NCI-H524 treated with DMSO at 0.1 percent for 48 hours (cell line): ENCODE data around the gene TOR1B.

Experiments used
- DNase-seq: peaks from one replicate; lab custom pipeline; 2025; lab: John Stamatoyannopoulos, UW

The TOR1B gene

GRCh38 chr9:129814432-129815223 is 11.6 kb downstream of the TOR1B start:
- no peak for DNase-seq

- DNase-seq, result no peak
Observed at GRCh38 chr9:129815278-129815677, 12.3 kb downstream of the TOR1B start.

GRCh38 chr9:129816501-129817435 is 13.8 kb downstream of the TOR1B start:
- no peak for DNase-seq

GRCh38 chr9:129822898-129823541 is 20.0 kb downstream of the TOR1B start:
- DNase-seq, result no peak

- DNase-seq, result no peak
Observed at GRCh38 chr9:129823542-129823934, 20.6 kb downstream of the TOR1B start.

- peak; percentile 91 for DNase-seq
Observed at GRCh38 chr9:129823935-129824601, 21.1 kb downstream of the TOR1B start, which contains the start of gene TOR1A. Gene TOR1A (minus strand): TSS chr9:129824136. CDS start chr9:129824085, 51 bp downstream.

- peak; percentile 43 for DNase-seq
Observed at GRCh38 chr9:129826344-129826743, 23.4 kb downstream of the TOR1B start.

- DNase-seq, result no peak
Observed at GRCh38 chr9:129826759-129827158, 23.8 kb downstream of the TOR1B start.

- DNase-seq, result no peak
Observed at GRCh38 chr9:129828051-129828450, 25.1 kb downstream of the TOR1B start.

- no peak for DNase-seq
Observed at GRCh38 chr9:129828969-129829368, 26.0 kb downstream of the TOR1B start.

GRCh38 chr9:129832982-129833381 is 30.0 kb downstream of the TOR1B start:
- no peak for DNase-seq

- no peak for DNase-seq
Observed at GRCh38 chr9:129834489-129835127, 31.6 kb downstream of the TOR1B start.

- DNase-seq, result peak; percentile 75
Observed at GRCh38 chr9:129835128-129835859, 32.3 kb downstream of the TOR1B start, which contains the start of the genes C9orf78 and USP20. Gene C9orf78 (minus strand): TSS chr9:129835275. CDS start chr9:129835221, 54 bp downstream. Gene USP20 (plus strand): TSS chr9:129835458. CDS start chr9:129852556, 17,098 bp downstream.

GRCh38 chr9:129835860-129836223 is 32.9 kb downstream of the TOR1B start:
- no peak for DNase-seq

- DNase-seq, result no peak
Observed at GRCh38 chr9:129836311-129837007, 33.5 kb downstream of the TOR1B start.

GRCh38 chr9:129838707-129839259 is 35.8 kb downstream of the TOR1B start:
- DNase-seq, result no peak

GRCh38 chr9:129839324-129840023 is 36.5 kb downstream of the TOR1B start:
- no peak for DNase-seq

GRCh38 chr9:129840034-129840433 is 37.0 kb downstream of the TOR1B start:
- no peak for DNase-seq

GRCh38 chr9:129841071-129841470 is 38.1 kb downstream of the TOR1B start:
- DNase-seq, result no peak
